ENCODE measurements around the gene ZNF791. TPM values are rescaled to one million over a fixed set of nuclear protein-coding genes. Genes with fewer than 3 reads are reported as not detected.

Gene ZNF791
- total RNA-seq, 1 experiment from 2014 or later, result 22.4 TPM

GRCh38 chr19:12656899-12657571 lies 46.3 kb downstream of the ZNF791 start:
- Histone ChIP-seq H3F3A (ENCODE audit: insufficient read depth, low read depth) (peaks cover 4% of the 10 kb centered on the region; the same call in 1 of the 2 replicates), H3K4me2 (no peak overlapping the region), H3K27ac (no peak overlapping the region), H2AFZ (no peak overlapping the region), H3K4me3 (no peak overlapping the region), H3K27me3 (ENCODE audit: insufficient read depth, low read depth) (no peaks in the 10 kb centered on the region), H3K36me3 (ENCODE audit: low read depth) (no peaks in the 10 kb centered on the region), H3K9me3 (ENCODE audit: insufficient read depth, low read depth) (no peaks in the 10 kb centered on the region), H4K20me1 (ENCODE audit: insufficient read depth) (no peaks in the 10 kb centered on the region), H3K9me2 (ENCODE audit: insufficient read depth) (no peaks in the 10 kb centered on the region), H3K79me2 (ENCODE audit: low read depth) (no peaks in the 10 kb centered on the region), H3K4me1 (replicated peaks; ENCODE audit: insufficient read depth) (no peaks in the 10 kb centered on the region)
- ChIA-PET POLR2A (ENCODE audit: unreplicated experiment) (no interaction called here), CTCF (no interaction called here)
- DNase-seq, result no peak
- no TSS peak for BruUV-seq (replicated peaks)
- intact Hi-C loops (cut with micrococcal nuclease; ENCODE audit: unreplicated experiment), result no loop called here
- TF ChIP-seq CTCF (conservative IDR thresholded peaks at IDR 0.05) (no peak), EZH2 (IDR thresholded peaks at IDR 0.05; ENCODE audit: low read depth) (no peak)

- CTCF ChIA-PET, result no interaction called here
- intact Hi-C loops (cut with micrococcal nuclease; ENCODE audit: unreplicated experiment), result no loop called here
- H3K36me3 ChIP-seq (ENCODE audit: low read depth), result 0 out of 2 replicates have a peak, but pooled peaks cover 4% of the 10 kb centered on the region
- H3K4me1 ChIP-seq (replicated peaks; ENCODE audit: insufficient read depth), result no peaks in the 10 kb centered on the region
- POLR2A ChIA-PET (ENCODE audit: unreplicated experiment), result no interaction called here
- peaks cover 4% of the 10 kb centered on the region; the same call in 1 of the 2 replicates for H3F3A ChIP-seq (ENCODE audit: insufficient read depth, low read depth)
- no peaks in the 10 kb centered on the region for H3K79me2 ChIP-seq (ENCODE audit: low read depth)
- no TSS peak for BruUV-seq (replicated peaks)
- no peaks in the 10 kb centered on the region for H3K9me3 ChIP-seq (ENCODE audit: insufficient read depth, low read depth)
- no peak overlapping the region for H3K27ac ChIP-seq
- H3K27me3 ChIP-seq (ENCODE audit: insufficient read depth, low read depth), result no peaks in the 10 kb centered on the region
- H3K4me2 ChIP-seq, result no peak overlapping the region
- no peak overlapping the region for H2AFZ ChIP-seq
- DNase-seq, result no peak
- no peaks in the 10 kb centered on the region for H3K9me2 ChIP-seq (ENCODE audit: insufficient read depth)
- H3K4me3 ChIP-seq, result no peak overlapping the region
- TF ChIP-seq EZH2 (IDR thresholded peaks at IDR 0.05; ENCODE audit: low read depth) (no peak), CTCF (conservative IDR thresholded peaks at IDR 0.05) (no peak; the same call in 1 of the 2 replicates)
- H4K20me1 ChIP-seq (ENCODE audit: insufficient read depth), result no peaks in the 10 kb centered on the region
Measured at GRCh38 chr19:12657966-12658365, 47.2 kb downstream of the ZNF791 start.

GRCh38 chr19:12660980-12661379 lies 50.3 kb downstream of the ZNF791 start:
- H3F3A ChIP-seq (ENCODE audit: insufficient read depth, low read depth), result no peaks in the 10 kb centered on the region
- H2AFZ ChIP-seq, result no peak overlapping the region
- no peaks in the 10 kb centered on the region for H3K79me2 ChIP-seq (ENCODE audit: low read depth)
- no peak overlapping the region for H3K4me2 ChIP-seq
- DNase-seq, result no peak
- TF ChIP-seq EZH2 (IDR thresholded peaks at IDR 0.05; ENCODE audit: low read depth), result no peak
- no peak for TF ChIP-seq CTCF (conservative IDR thresholded peaks at IDR 0.05)
- BruUV-seq (replicated peaks), result no TSS peak
- ChIA-PET CTCF (no interaction called here), POLR2A (ENCODE audit: unreplicated experiment) (no interaction called here)
- H3K4me3 ChIP-seq, result no peak overlapping the region
- 0 out of 2 replicates have a peak, but pooled peaks cover 4% of the 10 kb centered on the region for H3K36me3 ChIP-seq (ENCODE audit: low read depth)
- no peaks in the 10 kb centered on the region for H4K20me1 ChIP-seq (ENCODE audit: insufficient read depth)
- H3K27me3 ChIP-seq (ENCODE audit: insufficient read depth, low read depth), result no peaks in the 10 kb centered on the region
- H3K9me3 ChIP-seq (ENCODE audit: insufficient read depth, low read depth), result no peaks in the 10 kb centered on the region
- H3K27ac ChIP-seq, result no peak overlapping the region
- 0 out of 2 replicates have a peak, but pooled peaks cover 4% of the 10 kb centered on the region for H3K4me1 ChIP-seq (replicated peaks; ENCODE audit: insufficient read depth)
- no peaks in the 10 kb centered on the region for H3K9me2 ChIP-seq (ENCODE audit: insufficient read depth)
- intact Hi-C loops (cut with micrococcal nuclease; ENCODE audit: unreplicated experiment), result loop anchor here (10.0 kb wide), 1 partner anchor 606 kb away; the partner anchor contains the start of gene ZNF878

Measured in PC-9 (cell line).